NCI-H1930 (cell line): ENCODE data around the gene WDR82.

Experiments
- DNase-seq, 2 experiments: peaks; one replicate each; lab custom pipeline; 2025; lab: John Stamatoyannopoulos, UW

WDR82 gene

DNA sequence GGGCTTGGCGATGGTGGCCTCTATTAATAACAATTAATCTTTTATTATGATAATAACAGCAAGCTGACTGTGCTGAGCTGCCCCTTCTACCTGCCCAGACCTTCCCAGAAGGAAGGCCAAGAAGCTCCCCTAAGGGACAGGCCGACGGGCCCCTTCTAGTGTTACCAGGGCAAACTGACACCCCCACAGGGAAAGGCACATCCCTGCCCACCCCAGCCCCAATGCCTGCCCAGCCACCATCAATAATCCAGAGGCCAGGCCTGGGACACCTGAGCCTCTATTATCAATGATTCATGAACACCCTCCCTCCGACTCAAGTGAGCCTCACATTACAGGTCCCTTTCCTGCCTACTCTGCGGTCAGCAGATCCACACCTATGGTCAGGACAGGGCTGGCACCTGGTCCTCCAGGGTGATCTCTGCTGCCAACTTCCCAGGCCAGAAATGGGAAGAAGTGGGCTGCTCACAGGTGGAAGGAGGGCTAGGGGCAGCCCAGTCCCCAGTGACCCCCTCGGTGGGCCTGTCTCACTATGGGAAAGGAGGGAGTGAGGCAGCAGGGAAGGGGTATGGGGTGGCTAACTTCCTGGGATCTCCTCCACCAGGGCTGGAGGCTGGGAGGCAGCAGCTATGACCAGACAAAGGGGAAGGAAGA lies 41.3 kb downstream of the WDR82 start:
- DNase-seq: no peak

DNA sequence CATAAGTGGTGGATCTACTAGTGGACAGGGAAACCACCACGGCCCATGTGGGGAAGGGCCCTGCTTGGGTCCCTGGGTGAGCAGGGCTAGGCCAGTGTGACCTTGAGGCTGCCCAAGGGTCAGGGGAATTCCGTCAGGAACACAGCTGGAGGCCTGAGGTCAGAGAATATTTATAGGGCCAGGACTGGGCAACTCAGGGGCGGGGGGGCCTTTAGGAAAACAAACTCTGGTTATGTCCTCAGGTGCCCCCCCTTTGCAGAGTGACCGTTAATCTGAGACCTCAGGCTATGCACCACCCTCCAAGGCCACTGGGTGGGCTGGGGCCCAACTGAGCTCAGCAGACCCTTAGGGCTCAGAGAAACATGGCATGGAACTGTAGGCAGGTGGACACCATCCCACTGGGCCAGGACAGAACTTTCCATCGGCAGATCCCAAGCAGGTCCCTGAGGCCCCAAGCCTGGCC lies 42.0 kb downstream of the WDR82 start:
- DNase-seq: no peak

DNA sequence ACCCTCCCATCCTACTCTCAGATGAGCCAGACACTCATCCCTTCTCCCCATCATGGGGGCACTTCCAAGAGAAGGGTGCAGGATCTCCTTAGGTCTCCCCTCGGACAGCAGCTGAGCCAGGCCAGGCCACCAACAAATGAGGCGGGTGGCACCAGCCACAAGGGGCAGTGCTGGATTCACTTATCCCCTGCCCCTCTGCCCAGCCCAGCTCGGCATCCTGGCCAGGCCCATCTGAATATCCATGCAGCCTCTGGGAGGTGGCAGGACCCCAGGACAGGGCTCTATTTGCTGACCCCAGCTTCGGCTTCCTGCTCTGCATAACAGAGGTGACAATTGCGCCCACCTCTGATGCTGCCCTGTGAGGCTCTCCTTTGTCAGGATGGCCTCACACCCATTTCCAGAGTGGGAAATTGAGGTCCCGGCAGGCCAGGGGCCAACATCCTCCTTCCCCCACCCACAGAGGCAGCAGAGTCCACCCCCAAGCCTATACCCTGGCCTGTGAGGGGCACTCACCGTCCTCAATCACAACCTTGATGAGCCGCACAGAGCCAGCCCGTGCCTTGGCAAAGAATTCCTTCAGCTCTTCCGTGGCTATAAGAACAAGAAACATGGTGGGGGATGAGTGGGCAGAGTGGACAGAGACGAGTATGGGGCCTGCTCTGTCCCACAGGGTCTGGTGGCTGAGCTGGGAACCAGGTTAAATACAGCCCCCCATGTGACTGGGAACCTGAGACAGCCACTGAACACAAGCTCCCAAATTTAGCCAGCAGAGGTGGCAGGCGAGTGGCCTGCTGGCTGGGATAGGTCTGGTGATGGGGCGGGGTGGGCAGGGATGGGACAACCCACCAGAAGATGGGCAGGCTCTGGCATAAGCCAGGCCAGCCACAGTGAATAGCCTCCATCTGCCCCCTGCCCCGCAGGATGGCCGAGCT lies 43.7 kb downstream of the WDR82 start:
- no peak for DNase-seq

DNA sequence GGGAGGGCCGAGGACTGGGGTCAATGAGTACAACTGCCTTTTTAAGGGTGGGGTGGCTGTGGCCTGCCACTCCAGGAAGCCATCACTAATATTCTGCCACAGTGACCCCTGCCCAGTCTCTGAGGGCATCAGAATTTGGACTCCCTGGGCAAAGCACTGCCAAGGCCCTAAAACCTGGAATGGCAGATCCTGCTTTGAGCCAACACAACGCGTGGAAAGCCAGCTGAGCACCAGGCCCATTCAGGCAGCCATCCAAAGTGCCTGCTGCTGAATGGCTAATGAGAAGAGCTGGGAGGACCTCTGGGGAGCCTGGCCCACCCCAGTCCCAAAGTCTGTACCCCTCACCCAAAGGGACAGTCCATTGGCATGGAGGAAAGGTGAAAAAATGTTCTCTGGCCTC lies 44.5 kb downstream of the WDR82 start:
- DNase-seq: no peak

DNA sequence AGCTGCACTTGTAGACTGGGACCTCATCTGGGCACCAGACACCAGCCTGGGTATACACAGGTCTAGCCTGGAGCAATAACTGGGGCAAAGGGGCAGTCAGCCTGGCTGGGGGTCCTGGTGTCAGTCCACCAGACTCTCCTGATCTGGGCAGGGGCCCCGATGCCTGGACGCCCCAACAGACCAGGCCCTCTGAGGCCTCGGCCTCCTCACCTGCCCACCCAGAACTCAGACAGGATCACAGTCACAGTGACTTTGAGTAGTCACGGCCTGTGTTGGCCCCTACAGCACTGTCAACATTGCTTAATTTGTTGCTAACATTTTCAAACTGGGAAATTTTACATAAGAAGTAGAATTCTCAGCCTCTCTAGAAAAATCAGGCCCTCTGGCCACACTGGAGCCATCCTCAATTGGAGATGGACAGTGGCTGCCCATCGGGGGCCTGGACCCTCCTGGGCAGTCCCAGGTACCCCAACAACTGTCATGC lies 45.3 kb downstream of the WDR82 start:
- DNase-seq: no peak

DNA sequence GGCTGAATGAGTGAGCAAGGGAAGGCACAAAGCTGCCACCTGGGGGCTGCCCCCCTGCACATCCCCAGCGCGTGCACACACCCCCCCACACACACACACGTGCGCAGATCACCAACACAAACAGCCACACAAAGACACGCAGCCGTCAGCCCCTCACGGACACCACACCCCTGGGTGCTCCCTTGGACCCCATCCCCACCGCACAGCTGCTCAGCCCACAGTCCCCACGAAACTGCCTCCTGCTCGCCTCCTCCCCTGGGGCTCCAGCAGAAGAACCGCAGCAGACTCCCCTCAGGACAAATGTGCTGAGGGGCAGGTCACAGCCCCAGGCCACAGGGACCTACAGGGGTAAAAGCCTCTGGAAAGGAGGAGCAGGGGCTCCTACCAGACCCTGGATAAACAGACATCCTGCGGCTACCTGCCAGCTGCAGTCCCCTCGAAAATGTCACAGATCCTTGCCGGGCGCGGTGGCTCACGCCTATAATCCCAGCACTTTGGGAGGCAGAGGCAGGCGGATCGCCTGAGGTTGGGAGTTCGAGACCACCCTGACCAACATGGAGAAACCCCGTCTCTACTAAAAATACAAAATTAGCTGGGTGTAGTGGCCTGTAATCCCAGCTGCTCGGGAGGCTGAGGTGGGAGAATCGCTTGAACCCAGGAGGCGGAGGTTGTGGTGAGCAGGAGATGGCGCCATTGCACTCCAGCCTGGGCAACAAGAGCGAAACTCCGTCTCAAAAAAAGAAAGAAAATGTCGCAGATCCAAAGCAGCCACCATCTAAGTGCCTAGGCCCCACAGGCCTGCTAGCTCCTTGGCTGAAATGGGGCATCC lies 46.0 kb downstream of the WDR82 start:
- no peak for DNase-seq

DNA sequence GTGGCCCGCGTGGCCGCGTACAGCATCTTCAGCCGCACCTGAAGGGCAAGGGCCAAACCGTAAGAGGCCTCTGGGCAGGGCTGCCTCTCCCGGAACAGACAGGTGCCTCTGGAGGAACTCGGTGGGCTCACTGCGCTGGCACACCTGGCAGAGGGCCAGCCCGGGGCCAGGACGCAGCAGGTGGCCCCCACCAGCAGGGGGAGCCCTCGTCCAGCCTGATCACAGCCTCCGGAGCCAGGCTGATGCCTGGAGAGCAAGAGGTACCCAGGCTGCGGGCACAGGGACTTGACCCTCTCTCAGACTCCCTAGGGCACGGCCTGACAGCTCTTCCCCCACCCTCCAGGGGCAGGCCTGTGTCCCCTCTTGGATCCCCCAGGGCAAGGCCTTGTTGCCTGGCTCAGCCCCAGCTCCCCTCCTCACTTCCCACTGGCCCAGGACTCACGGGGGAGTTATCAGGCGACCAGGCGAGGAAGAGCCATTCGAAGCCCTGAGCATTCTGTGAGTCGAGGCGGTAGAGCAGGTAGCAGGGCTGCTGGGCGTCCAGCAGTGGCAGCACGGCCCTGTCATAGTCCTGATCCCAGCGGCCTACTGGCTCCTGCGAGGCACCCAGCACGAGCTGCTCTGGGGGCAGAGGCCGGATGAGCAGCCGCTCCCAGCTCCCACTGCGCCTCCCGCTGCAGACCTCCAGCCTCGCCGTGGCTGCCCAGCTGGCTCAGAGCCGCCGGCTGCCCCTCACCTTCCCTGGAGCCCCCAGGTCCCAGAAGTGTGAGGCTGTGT lies 46.8 kb downstream of the WDR82 start:
- DNase-seq: peak in 1 of 2 experiments; percentile 28

DNA sequence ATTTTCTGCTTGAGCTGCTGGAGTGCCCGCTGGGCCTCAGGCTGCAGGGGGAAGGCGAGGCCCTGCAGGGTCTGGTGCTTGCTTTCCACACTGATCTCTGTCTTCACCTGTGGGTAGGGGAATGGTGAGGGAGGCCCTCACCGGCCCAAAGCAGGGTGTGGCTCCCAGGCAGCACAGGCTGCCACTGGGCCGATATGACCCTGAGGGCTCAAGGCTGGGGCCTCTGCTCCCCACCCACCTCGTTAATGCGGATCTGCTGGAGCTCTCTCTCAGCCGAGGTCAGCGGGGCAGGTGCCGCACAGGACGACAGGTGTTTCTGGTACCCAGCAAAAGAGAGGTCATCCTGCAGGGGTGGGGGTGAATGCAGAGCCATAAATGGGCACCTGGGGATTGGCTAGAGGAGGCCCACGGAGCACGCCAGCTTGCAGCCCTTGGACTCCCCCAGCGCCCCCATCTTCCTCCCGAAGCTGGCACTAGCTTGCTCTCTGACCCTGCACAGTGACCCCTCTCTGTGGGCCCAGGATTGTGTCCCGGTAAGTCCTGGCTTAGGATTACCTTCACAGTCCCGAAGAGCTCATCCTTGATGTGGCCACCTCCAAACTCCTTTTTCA lies 47.5 kb downstream of the WDR82 start:
- no peak for DNase-seq

DNA sequence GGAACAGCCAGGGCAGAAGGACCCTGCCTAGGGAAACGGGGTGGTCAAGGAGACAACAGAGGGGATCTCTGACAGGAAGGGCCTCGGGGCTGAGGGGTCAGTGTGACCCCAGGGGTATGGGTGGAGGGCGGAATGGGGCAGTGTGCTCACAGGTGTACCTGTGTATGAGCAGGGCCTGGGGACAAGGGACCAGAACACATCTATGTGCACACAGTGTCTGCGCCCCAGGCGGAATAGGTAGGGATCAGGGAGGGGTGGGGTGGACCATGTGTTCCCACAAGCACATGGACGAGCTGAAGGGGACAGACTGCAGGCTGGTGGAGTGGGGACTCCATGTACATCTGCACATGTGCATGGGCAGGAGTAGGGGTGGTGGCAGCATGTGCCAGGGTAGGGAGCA lies 48.0 kb downstream of the WDR82 start:
- no peak for DNase-seq

DNA sequence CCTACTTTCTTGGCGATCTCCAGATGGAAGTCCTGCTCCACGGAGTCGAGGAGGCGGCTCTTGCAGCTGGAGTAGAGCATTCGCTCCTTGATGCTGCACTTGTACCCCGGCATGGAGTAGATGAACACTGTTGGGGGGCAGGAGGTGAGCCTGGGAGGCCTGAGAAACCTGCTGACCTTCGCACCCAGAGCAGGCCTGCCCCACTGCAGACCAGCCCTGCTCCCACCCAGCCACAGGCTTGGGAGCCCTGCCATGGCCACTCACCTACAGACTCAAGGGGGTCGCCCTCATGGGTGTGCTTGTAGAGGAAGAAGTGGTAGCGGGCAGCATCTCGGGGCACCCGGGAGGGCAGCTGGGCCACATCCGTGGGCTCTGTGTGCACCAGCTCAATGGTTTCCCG lies 48.8 kb downstream of the WDR82 start:
- DNase-seq: no peak

DNA sequence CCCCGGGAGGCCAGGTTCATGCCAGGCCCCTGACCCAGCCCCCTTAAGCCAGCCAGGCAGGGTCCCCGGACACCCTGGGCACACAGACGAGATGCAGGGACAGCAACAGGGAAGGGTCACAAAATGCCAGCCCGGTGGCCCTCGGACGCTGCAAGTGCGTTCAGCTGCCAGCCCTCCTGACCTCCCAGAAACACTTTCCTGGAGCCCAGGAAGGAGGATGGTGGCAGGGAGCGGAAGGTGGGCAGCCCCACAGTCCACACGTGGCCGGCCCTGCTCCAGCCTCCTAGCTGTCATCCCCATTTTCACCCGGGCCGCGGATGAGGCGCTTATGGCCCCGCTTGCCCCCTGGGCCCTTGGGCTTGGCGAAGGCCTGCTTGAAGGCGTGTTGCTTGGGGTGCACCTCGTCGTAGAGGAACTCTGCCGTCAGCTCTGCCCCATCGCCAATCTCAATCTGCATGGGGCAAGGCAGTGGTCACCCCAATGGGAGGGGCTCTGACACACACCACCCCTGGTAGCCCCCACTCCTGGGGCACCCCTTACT lies 49.6 kb downstream of the WDR82 start:
- no peak for DNase-seq

DNA sequence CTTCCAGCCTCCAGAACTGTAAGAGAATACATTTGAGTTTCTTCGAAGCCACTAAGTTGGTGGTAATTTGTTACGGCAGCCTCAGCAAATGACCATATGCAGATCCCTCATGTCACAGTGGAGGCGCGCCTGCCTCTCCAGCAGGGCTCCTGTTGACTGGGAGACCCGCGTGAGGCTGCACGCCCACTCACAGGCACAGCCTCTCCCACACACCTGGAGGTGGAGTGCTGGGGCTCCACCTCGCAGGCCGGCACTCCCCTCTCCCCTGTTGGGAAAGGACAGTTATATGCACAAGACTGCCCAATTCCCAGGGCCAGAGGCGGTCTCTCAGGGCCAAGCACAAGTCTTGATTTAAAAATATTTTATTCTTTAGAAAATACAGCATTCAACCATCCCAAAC lies 50.2 kb downstream of the WDR82 start:
- no peak for DNase-seq

DNA sequence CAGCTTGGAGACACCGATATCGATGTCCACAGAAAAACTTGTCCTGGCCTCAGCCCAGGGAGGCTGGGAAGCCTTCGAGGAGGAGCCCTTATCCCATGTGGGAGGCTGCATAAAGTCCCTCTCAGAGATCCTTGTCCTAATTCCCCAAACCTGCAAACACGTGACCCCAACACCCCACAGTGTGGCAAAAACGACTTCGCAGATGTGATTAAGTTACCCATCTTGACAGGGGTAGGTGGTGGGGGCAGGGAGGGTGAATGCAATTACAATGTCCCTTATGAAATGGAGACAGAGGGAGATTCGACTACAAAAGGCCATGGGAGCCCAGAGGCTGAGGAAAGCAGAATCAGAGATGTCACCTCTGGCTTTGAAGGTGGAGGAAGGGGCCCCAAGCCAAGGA lies 50.7 kb downstream of the WDR82 start:
- no peak for DNase-seq

DNA sequence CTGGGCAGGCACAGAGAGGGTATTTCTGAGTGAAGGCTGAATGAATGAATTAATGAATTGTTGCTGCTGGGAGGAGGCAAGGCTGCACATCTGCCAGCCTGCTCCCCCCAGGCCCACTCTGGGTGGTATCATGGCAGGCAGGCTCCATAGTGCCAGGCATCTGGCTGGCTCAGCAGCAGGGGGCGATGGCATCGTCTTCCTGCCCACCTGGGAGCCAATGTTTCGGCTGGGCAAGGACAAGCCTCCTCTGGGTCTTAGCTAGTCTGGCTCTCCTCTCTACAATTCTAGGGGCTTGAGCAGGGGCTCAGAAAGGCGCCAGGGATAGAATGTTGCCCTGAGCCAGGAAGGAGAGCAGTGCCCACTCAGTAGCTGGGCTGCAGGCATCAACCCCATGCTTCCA lies 51.3 kb downstream of the WDR82 start:
- DNase-seq: no peak

DNA sequence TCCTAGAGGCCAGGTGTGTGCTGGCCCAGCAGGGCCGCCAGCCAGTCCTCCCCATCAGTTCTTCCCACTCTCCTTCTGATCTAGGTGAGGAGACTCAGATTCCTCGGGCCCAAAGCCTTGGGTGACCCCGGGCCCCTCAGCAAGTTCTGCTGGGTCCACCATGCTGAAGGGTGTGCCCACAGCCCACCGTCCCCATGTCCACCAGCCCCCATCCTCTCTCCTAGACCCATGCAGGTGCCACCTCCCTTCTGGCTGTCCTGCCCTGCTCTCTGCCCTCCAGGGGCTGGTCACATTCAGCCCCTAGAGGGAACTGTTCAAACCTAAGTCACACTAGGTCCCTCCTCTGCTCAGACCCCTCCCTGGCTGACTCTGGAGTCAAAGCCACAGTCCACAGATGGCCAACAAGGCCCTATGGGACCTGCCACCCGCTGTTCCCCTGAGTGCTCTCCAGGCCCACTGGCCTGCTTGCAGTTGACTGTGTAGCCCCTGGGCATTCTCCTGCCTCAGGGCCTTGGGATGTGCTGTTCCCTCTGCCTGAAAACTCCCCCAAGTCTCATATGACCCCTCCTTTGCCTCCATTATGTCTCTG lies 52.1 kb downstream of the WDR82 start:
- no peak for DNase-seq

DNA sequence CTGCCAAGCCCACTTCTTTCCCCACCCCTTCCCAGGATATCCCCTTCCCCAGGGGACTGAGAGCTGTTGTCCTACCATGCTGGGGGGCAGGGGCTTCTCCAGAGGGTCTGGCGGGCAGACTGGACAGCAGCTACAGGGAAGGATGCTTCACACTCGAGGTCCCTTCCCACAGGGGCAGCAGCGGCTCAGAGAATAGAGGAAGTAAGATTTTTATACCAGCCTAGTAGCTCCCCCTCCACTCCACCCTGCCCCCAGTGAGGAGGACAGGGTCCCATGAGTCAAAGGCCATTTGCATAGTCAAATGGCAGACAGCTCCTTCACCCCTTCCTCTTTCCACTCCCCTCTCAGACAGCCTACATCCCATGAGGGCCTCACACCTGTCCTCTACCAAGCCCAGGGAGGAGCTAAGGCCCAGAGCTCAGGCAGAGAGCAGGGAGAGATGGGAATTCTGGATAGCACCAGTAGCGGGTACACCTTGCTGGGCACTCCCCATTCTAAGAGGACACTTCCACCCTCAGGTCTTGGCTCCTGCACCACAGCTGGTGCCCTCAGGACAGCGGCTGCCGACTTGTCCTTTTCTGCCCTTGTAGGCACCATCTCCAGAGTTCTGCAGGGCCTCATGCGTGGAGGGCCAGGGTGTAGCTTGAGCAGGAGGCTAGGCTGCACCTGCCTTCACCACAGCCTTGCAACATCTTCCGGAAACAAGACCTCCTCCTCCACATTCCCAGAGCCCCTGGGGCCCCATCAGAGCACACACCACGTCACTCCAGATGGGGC lies 52.8 kb downstream of the WDR82 start, which contains the start of gene TLR9:
Gene TLR9, minus strand, starts transcription at position 194 of the 777 bp plus-strand sequence. Its CDS starts 116 bp downstream, at position 78.
- DNase-seq: no peak

DNA sequence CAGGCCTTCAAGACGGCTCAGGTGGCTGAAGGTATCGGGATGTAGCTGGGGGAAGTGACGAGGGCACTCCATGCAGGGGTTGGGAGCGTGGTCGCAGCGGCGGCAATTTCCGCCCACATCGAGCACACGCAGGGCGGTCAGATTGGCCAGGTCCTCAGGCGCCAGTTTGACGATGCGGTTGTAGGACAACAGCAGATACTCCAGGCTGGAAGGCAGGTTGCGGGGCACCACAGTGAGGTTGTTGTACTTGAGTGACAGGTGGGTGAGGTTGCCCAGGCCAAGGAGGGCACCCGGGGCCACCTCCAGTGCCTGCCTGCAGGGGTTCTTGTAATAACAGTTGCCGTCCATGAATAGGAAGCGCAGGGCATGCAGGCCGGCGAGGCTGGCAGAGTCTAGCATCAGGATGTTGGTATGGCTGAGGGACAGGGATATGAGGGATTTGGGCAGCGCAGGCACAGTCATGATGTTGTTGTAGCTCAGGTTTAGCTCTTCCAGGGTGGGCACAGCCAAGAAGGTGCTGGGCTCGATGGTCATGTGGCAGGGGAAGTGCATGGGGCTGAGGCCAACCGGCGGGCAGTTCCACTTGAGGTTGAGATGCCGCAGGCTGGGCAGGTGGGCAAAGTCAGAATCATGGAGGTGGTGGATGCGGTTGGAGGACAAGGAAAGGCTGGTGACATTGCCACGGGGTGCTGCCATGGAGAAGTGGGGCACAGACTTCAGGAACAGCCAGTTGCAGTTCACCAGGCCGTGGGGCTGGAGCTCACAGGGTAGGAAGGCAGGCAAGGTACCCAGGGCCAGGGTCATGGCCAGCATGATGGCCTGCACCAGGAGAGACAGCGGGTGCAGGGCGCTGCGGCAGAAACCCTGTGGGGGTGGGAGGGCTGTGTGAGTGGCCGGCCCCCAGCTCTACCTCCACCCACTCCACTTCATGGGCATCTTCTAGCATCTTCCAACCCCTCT lies 54.7 kb downstream of the WDR82 start:
- DNase-seq: no peak
